Loucy (cell line): ENCODE measurements around the gene OR12D2.
"Not testable (repeated sequence)": the region's sequence is repeated elsewhere in the genome, so short reads cannot be mapped to it uniquely, and the experiment has no call there.

Source experiments
- H2AFZ ChIP-seq: fragments of 200-600 bp; sonication (generic); 2 replicates; pipeline ENCODE4 v1.6.0; 2016; ENCODE audit warnings: antibody characterized with exemption, mild to moderate bottlenecking, low read length, moderate library complexity
- H3F3A ChIP-seq: fragments of 200-600 bp; 2 replicates; pipeline ENCODE4 v1.6.0; 2016; ENCODE audit warnings: antibody characterized with exemption, low read depth, mild to moderate bottlenecking
- H3K27me3 ChIP-seq: fragments of 200-600 bp; sonication (generic); 2 replicates; pipeline ENCODE4 v1.6.1; 2014; ENCODE audit warnings: low read length, mild to moderate bottlenecking; ENCODE audit not compliant: insufficient read depth, poor library complexity, severe bottlenecking
- H3K36me3 ChIP-seq: fragments of 200-600 bp; sonication (generic); 2 replicates; pipeline ENCODE4 v1.6.1; 2016; ENCODE audit warnings: low read length; ENCODE audit not compliant: insufficient read depth
- H3K4me1 ChIP-seq: fragments of 200-600 bp; sonication (generic); 2 replicates; pipeline ENCODE4 v1.5.1; 2014; ENCODE audit warnings: low read length, mild to moderate bottlenecking; ENCODE audit not compliant: insufficient read depth, poor library complexity, severe bottlenecking
- H3K4me2 ChIP-seq: fragments of 200-600 bp; sonication (generic); 2 replicates; pipeline ENCODE4 v1.6.0; 2014; ENCODE audit warnings: antibody characterized with exemption, low read length, low read depth, mild to moderate bottlenecking; ENCODE audit not compliant: poor library complexity, severe bottlenecking
- H3K4me3 ChIP-seq: fragments of 200-600 bp; sonication (generic); 2 replicates; pipeline ENCODE4 v1.5.1; 2014; ENCODE audit warnings: low read length, mild to moderate bottlenecking, mixed read lengths; ENCODE audit not compliant: poor library complexity, severe bottlenecking
- H3K79me2 ChIP-seq: fragments of 200-600 bp; sonication (generic); 2 replicates; pipeline ENCODE4 v1.6.1; 2014; ENCODE audit warnings: low read length; ENCODE audit not compliant: insufficient read depth
- H3K9ac ChIP-seq: fragments of 200-600 bp; sonication (generic); 2 replicates; pipeline ENCODE4 v1.6.0; 2014; ENCODE audit warnings: mild to moderate bottlenecking, low read depth, low read length, moderate library complexity; ENCODE audit not compliant: poor library complexity, severe bottlenecking
- H3K9me2 ChIP-seq: fragments of 200-600 bp; sonication (generic); replicated peaks from 2 replicates; pipeline ENCODE4 v1.6.1; 2016; ENCODE audit warnings: low read depth, low read length, mixed read lengths
- H3K9me3 ChIP-seq: fragments of 200-600 bp; sonication (generic); 2 replicates; pipeline ENCODE4 v1.6.1; 2014; ENCODE audit warnings: mild to moderate bottlenecking, antibody characterized with exemption, low read length, low read depth; ENCODE audit not compliant: insufficient read depth
- H4K20me1 ChIP-seq: fragments of 200-600 bp; sonication (generic); 2 replicates; pipeline ENCODE4 v1.6.0; 2014; ENCODE audit warnings: antibody characterized with exemption, low read length, mild to moderate bottlenecking; ENCODE audit not compliant: insufficient read depth, poor library complexity, severe bottlenecking
- EZH2phosphoT487 ChIP-seq: fragments of 200-600 bp; IDR thresholded peaks from 2 replicates; pipeline ENCODE4 v1.6.1; 2018; ENCODE audit warnings: antibody characterized with exemption, mild to moderate bottlenecking, moderate library complexity, borderline replicate concordance
- TF ChIP-seq, protein P1 (sequence below): fragments of 200-600 bp; sonication (generic); conservative IDR thresholded peaks from 2 replicates; pipeline ENCODE4 v1.5.1; 2014; ENCODE audit warnings: mild to moderate bottlenecking, antibody characterized with exemption, low read length

The OR12D2 gene

DNA sequence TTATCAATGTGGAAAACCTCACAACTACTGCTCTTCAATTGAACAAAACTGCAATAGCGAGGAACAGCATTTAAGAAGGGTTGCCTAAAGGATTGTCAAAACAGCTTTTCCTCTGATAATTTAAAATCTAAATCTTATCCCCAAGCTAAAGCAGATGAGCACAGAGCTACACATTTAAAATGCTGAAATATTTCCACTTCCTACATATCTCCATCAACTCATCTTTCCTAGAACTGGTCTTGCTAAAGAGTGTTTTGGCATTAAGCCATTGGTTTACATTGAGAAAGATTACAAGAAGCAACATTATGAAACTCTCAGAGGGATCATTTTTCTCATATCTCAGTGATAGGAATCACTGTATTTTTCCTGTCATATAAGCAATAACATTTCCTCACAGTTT is 47.3 kb downstream of the OR12D2 start:
- no peaks in the 10 kb centered on the region for H3K27me3 ChIP-seq
- no peak overlapping the region for H3K4me2 ChIP-seq
- no peak for TF ChIP-seq EZH2phosphoT487
- TF ChIP-seq, protein P1, sequence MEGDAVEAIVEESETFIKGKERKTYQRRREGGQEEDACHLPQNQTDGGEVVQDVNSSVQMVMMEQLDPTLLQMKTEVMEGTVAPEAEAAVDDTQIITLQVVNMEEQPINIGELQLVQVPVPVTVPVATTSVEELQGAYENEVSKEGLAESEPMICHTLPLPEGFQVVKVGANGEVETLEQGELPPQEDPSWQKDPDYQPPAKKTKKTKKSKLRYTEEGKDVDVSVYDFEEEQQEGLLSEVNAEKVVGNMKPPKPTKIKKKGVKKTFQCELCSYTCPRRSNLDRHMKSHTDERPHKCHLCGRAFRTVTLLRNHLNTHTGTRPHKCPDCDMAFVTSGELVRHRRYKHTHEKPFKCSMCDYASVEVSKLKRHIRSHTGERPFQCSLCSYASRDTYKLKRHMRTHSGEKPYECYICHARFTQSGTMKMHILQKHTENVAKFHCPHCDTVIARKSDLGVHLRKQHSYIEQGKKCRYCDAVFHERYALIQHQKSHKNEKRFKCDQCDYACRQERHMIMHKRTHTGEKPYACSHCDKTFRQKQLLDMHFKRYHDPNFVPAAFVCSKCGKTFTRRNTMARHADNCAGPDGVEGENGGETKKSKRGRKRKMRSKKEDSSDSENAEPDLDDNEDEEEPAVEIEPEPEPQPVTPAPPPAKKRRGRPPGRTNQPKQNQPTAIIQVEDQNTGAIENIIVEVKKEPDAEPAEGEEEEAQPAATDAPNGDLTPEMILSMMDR = no peak
- peaks cover 7% of the 10 kb centered on the region; the same call in 1 of the 2 replicates for H3K9me3 ChIP-seq
- H3K4me1 ChIP-seq = no peaks in the 10 kb centered on the region
- no peaks in the 10 kb centered on the region for H4K20me1 ChIP-seq
- H3K4me3 ChIP-seq = no peak overlapping the region
- H3K36me3 ChIP-seq = no peaks in the 10 kb centered on the region
- no peak overlapping the region for H2AFZ ChIP-seq
- H3F3A ChIP-seq = no peaks in the 10 kb centered on the region
- no peaks in the 10 kb centered on the region for H3K79me2 ChIP-seq
- H3K9me2 ChIP-seq = no peaks in the 10 kb centered on the region
- no peak overlapping the region for H3K9ac ChIP-seq

DNA sequence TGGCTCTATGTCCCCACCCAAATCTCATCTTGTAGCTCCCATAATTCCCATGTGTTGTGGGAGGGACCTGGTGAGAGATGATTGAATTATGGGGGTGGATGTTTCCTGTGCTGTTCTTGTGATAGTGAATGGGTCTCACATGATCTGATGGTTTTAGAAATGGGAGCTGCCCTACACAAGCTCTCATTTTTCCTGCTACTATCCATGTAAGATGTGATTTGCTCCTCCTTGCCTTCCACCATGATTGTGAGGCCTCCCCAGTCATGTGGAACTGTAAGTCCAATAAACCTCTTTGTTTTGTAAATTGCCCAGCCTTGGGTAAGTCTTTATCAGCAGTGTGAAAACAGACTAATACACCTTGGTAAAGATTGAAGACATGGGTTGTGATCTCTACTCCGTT is 48.6 kb downstream of the OR12D2 start:
- H3K27me3 ChIP-seq, H3K9me2 ChIP-seq, H3K4me3 ChIP-seq, H3K9me3 ChIP-seq, H3K4me2 ChIP-seq, H4K20me1 ChIP-seq, H2AFZ ChIP-seq, H3K9ac ChIP-seq, H3F3A ChIP-seq, H3K79me2 ChIP-seq, H3K4me1 ChIP-seq, H3K36me3 ChIP-seq: not testable (repeated sequence)
